GM18951 (cell line): Measurements from ENCODE around the gene DCX.

Source experiments
- POLR2A ChIP-seq: IDR thresholded peaks from 4 replicates; pipeline ENCODE4 v1.6.1; 2011; ENCODE audit warnings: mild to moderate bottlenecking; ENCODE audit not compliant: insufficient read length, insufficient read depth; ENCODE audit errors: extremely low read depth
- in situ Hi-C: fragments of 300-500 bp; cut with MboI; formaldehyde crosslinking; loops from one replicate; pipeline ENCODE4 v1.12.0; 2022; ENCODE audit warnings: low sequenced_read_pairs, mixed read lengths, inconsistent platforms; ENCODE audit not compliant: unreplicated experiment

The DCX gene

GRCh38 chrX:111394569-111394968, 17.4 kb downstream of the DCX start:
- no peak for TF ChIP-seq POLR2A
- in situ Hi-C loops: no loop called here

GRCh38 chrX:111387470-111388070, 24.4 kb downstream of the DCX start:
- in situ Hi-C loops: no loop called here
- TF ChIP-seq POLR2A: no peak

GRCh38 chrX:111386615-111387233, 25.3 kb downstream of the DCX start:
- in situ Hi-C loops: no loop called here
- no peak for TF ChIP-seq POLR2A

- in situ Hi-C loops: no loop called here
- no peak for TF ChIP-seq POLR2A
Measured at GRCh38 chrX:111386077-111386476, 25.9 kb downstream of the DCX start.

GRCh38 chrX:111382277-111382676, 29.7 kb downstream of the DCX start:
- no peak for TF ChIP-seq POLR2A
- in situ Hi-C loops: no loop called here

- in situ Hi-C loops: no loop called here
Measured at GRCh38 chrX:111376897-111377578, 35.0 kb downstream of the DCX start.

GRCh38 chrX:111376486-111376885, 35.5 kb downstream of the DCX start:
- in situ Hi-C loops: no loop called here
- TF ChIP-seq POLR2A: no peak

More at GRCh38 chrX:111376897-111377578, 35.0 kb downstream of the DCX start:
- TF ChIP-seq POLR2A: no peak

GRCh38 chrX:111375747-111376146, 36.2 kb downstream of the DCX start:
- TF ChIP-seq POLR2A: no peak
- in situ Hi-C loops: no loop called here

- in situ Hi-C loops: no loop called here
- TF ChIP-seq POLR2A: no peak
Measured at GRCh38 chrX:111372086-111372485, 39.9 kb downstream of the DCX start.

GRCh38 chrX:111365770-111366325, 46.1 kb downstream of the DCX start:
- no peak for TF ChIP-seq POLR2A
- in situ Hi-C loops: no loop called here

GRCh38 chrX:111363741-111364140, 48.3 kb downstream of the DCX start:
- in situ Hi-C loops: no loop called here
- no peak for TF ChIP-seq POLR2A

- TF ChIP-seq POLR2A: no peak
- in situ Hi-C loops: no loop called here
Measured at GRCh38 chrX:111361751-111362150, 50.2 kb downstream of the DCX start.

GRCh38 chrX:111360839-111361238, 51.2 kb downstream of the DCX start:
- in situ Hi-C loops: no loop called here
- no peak for TF ChIP-seq POLR2A

- TF ChIP-seq POLR2A: no peak
- in situ Hi-C loops: no loop called here
Measured at GRCh38 chrX:111355523-111356115, 56.4 kb downstream of the DCX start.

GRCh38 chrX:111354496-111354895, 57.5 kb downstream of the DCX start:
- in situ Hi-C loops: no loop called here
- TF ChIP-seq POLR2A: no peak
